GM03348 (cell line): ENCODE results near the gene TNKS2.
"Not testable (repeated sequence)": the region's sequence is repeated elsewhere in the genome, so short reads cannot be mapped to it uniquely, and the experiment has no call there.

ENCODE experiments used
- DNase-seq: peaks from one replicate; pipeline ENCODE4 v3.0.0; 2012; ENCODE audit warnings: low spot score

Gene TNKS2

GRCh38 chr10:91865562-91866081 lies 67.4 kb downstream of the TNKS2 start:
- no peak for DNase-seq

GRCh38 chr10:91875156-91875555 lies 76.9 kb downstream of the TNKS2 start:
- no peak for DNase-seq

- DNase-seq = no peak
These were observed 77.6 kb downstream of the TNKS2 start for GRCh38 chr10:91875779-91876178.

GRCh38 chr10:91879515-91880170 lies 81.4 kb downstream of the TNKS2 start:
- DNase-seq = no peak

- DNase-seq = peak; percentile 22
These were observed 82.1 kb downstream of the TNKS2 start for GRCh38 chr10:91880310-91880709.

GRCh38 chr10:91883549-91884444 lies 85.6 kb downstream of the TNKS2 start:
- DNase-seq = peak; percentile 60

- no peak for DNase-seq
These were observed 86.3 kb downstream of the TNKS2 start for GRCh38 chr10:91884536-91884935.

- DNase-seq = no peak
These were observed 87.3 kb downstream of the TNKS2 start for GRCh38 chr10:91885362-91886079.

GRCh38 chr10:91886954-91887271 lies 88.7 kb downstream of the TNKS2 start:
- DNase-seq = no peak

GRCh38 chr10:91887272-91888076 lies 89.2 kb downstream of the TNKS2 start:
- peak; percentile 44 for DNase-seq

GRCh38 chr10:91891125-91892001 lies 93.1 kb downstream of the TNKS2 start:
- DNase-seq = no peak

GRCh38 chr10:91893051-91893450 lies 94.8 kb downstream of the TNKS2 start:
- DNase-seq = no peak

- DNase-seq = not testable (repeated sequence)
These were observed 96.0 kb downstream of the TNKS2 start for GRCh38 chr10:91894261-91894685.

- DNase-seq = no peak
These were observed 98.1 kb downstream of the TNKS2 start for GRCh38 chr10:91896212-91896756.

- no peak for DNase-seq
These were observed 99.2 kb downstream of the TNKS2 start for GRCh38 chr10:91897421-91897820.

GRCh38 chr10:91901784-91902677 lies 103.8 kb downstream of the TNKS2 start:
- peak; percentile 60 for DNase-seq

GRCh38 chr10:91907033-91907594 lies 108.9 kb downstream of the TNKS2 start:
- DNase-seq = no peak

- DNase-seq = peak; percentile 13
These were observed 109.7 kb downstream of the TNKS2 start for GRCh38 chr10:91907914-91908336.
